Astrocyte (in vitro differentiated cells and primary cell): ENCODE measurements around the gene GRAMD1B. TPM values are rescaled to one million over a fixed set of nuclear protein-coding genes. Genes with fewer than 3 reads are reported as not detected.
A peak's percentile ranks its signal among the peaks of the same experiment; 100 is the strongest.

ENCODE experiments used
- DNase-seq: peaks from one replicate; pipeline ENCODE4 v3.0.0-alpha.2; 2010; ENCODE audit warnings: low read depth
- FAIRE-seq: peaks from 2 replicates; lab custom pipeline; 2011; peaks lifted over from hg19 to GRCh38; lab: Jason Lieb, UNC
- H2AFZ ChIP-seq: 2 replicates; pipeline ENCODE4 v1.6.0; 2012; ENCODE audit warnings: low read depth, low read length, inconsistent platforms
- H3K27ac ChIP-seq: 2 replicates; pipeline ENCODE4 v1.5.1; 2011; ENCODE audit warnings: low read depth, low read length, inconsistent platforms
- H3K27me3 ChIP-seq: 2 replicates; pipeline ENCODE4 v1.6.0; 2011; ENCODE audit warnings: low read length, inconsistent platforms; ENCODE audit not compliant: insufficient read depth
- H3K36me3 ChIP-seq: 2 replicates; pipeline ENCODE4 v1.5.1; 2011; ENCODE audit warnings: low read length, inconsistent platforms; ENCODE audit not compliant: insufficient read depth
- H3K4me1 ChIP-seq: 2 replicates; pipeline ENCODE4 v1.5.1; 2011; ENCODE audit warnings: low read length, inconsistent platforms; ENCODE audit not compliant: insufficient read depth
- H3K4me2 ChIP-seq: 2 replicates; pipeline ENCODE4 v1.6.0; 2012; ENCODE audit warnings: low read length, inconsistent platforms
- H3K4me3 ChIP-seq: 2 replicates; pipeline ENCODE4 v1.5.1; 2011; ENCODE audit warnings: low read depth, mild to moderate bottlenecking, low read length, inconsistent platforms; ENCODE audit not compliant: insufficient read depth
- H3K79me2 ChIP-seq: 2 replicates; pipeline ENCODE4 v1.6.0; 2012; ENCODE audit warnings: mild to moderate bottlenecking, low read length, inconsistent platforms; ENCODE audit not compliant: insufficient read depth
- H3K9ac ChIP-seq: 2 replicates; pipeline ENCODE4 v1.6.0; 2012; ENCODE audit warnings: mild to moderate bottlenecking, low read length, inconsistent platforms
- H3K9me3 ChIP-seq: 2 replicates; pipeline ENCODE4 v1.5.1; 2012; ENCODE audit warnings: low read depth, mild to moderate bottlenecking, low read length, inconsistent platforms; ENCODE audit not compliant: insufficient read depth
- H4K20me1 ChIP-seq: 2 replicates; pipeline ENCODE4 v1.6.0; 2012; ENCODE audit warnings: low read length, inconsistent platforms; ENCODE audit not compliant: insufficient read depth
- H3K27ac Mint-ChIP-seq: one replicate; pipeline ENCODE4 v1.8.0; 2021; ENCODE audit warnings: mild to moderate bottlenecking, mixed read lengths; ENCODE audit not compliant: unreplicated experiment
- H3K27me3 Mint-ChIP-seq: one replicate; pipeline ENCODE4 v1.8.0; 2021; ENCODE audit warnings: low read depth, mixed read lengths; ENCODE audit not compliant: unreplicated experiment
- H3K36me3 Mint-ChIP-seq: one replicate; pipeline ENCODE4 v1.8.0; 2021; ENCODE audit warnings: low read depth, mixed read lengths; ENCODE audit not compliant: unreplicated experiment
- H3K4me1 Mint-ChIP-seq: one replicate; pipeline ENCODE4 v1.8.0; 2021; ENCODE audit warnings: low read depth, mixed read lengths; ENCODE audit not compliant: unreplicated experiment
- H3K4me3 Mint-ChIP-seq: one replicate; pipeline ENCODE4 v1.8.0; 2021; ENCODE audit warnings: mild to moderate bottlenecking, moderate library complexity, mixed read lengths; ENCODE audit not compliant: unreplicated experiment
- H3K9me3 Mint-ChIP-seq: one replicate; pipeline ENCODE4 v1.8.0; 2021; ENCODE audit warnings: mild to moderate bottlenecking, mixed read lengths; ENCODE audit not compliant: unreplicated experiment
- EZH2 ChIP-seq: IDR thresholded peaks from 2 replicates; pipeline ENCODE4 v1.6.1; 2012; ENCODE audit warnings: mild to moderate bottlenecking, low read length, inconsistent platforms; ENCODE audit not compliant: insufficient read depth
- total RNA-seq: library from RNA; stranded (reverse); gene quantifications from 2 replicates; pipeline ENCODE4 v1.2.1, GENCODE V29; 2021
- TF ChIP-seq, protein P1 (sequence below): IDR thresholded peaks from 2 replicates; pipeline ENCODE4 v1.5.1; 2011; ENCODE audit warnings: low read depth, mild to moderate bottlenecking, inconsistent platforms, low read length, moderate library complexity; ENCODE audit not compliant: insufficient read depth

Gene GRAMD1B
- total RNA-seq, 1 donor from 2014 or later: 6.5 TPM

DNA sequence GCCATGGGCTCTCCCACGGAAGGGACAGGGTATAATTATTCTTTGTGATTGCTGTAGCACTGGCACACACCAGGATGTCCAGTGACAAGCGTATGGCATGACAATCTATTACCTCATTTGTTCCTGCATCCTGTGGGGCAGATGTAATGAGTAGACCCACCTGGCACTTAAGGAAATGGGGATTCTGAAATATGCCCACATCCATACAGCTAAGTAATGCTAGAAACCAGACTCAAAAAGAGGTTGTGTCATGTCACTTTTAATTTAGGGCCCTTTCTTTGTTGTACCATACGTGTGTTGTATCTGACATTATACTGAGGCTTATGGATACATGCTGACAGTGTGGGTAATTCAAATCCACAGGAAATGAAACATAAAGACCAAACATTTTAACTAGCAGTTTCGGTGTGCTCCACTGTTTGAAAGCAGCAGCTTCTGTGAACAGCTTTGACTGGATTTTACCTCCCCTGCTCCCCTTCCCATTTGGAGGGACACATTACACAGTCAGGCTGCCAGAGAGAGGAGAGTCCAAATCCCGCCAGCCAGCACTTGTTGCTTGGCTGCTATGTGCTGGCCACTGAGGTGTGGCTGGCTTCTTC, 21.2 kb downstream of the GRAMD1B start:
- no peaks in the 10 kb centered on the region for H3K9me3 ChIP-seq
- peaks cover 3% of the 10 kb centered on the region for H3K9me3 Mint-ChIP-seq
- FAIRE-seq: no peak
- no peaks in the 10 kb centered on the region for H3K79me2 ChIP-seq
- H2AFZ ChIP-seq: no peak overlapping the region
- peaks cover 3% of the 10 kb centered on the region for H3K36me3 Mint-ChIP-seq
- no peak overlapping the region for H3K4me3 Mint-ChIP-seq
- H3K27ac Mint-ChIP-seq: no peak overlapping the region
- no peaks in the 10 kb centered on the region for H3K27me3 ChIP-seq
- H3K4me1 Mint-ChIP-seq: peaks cover 17% of the 10 kb centered on the region
- no peak for DNase-seq
- H3K4me3 ChIP-seq: no peak overlapping the region
- H3K4me1 ChIP-seq: peaks cover 5% of the 10 kb centered on the region
- H3K36me3 ChIP-seq: no peaks in the 10 kb centered on the region
- no peak overlapping the region for H3K27ac ChIP-seq
- peaks cover 2% of the 10 kb centered on the region for H3K27me3 Mint-ChIP-seq
- TF ChIP-seq, protein P1, sequence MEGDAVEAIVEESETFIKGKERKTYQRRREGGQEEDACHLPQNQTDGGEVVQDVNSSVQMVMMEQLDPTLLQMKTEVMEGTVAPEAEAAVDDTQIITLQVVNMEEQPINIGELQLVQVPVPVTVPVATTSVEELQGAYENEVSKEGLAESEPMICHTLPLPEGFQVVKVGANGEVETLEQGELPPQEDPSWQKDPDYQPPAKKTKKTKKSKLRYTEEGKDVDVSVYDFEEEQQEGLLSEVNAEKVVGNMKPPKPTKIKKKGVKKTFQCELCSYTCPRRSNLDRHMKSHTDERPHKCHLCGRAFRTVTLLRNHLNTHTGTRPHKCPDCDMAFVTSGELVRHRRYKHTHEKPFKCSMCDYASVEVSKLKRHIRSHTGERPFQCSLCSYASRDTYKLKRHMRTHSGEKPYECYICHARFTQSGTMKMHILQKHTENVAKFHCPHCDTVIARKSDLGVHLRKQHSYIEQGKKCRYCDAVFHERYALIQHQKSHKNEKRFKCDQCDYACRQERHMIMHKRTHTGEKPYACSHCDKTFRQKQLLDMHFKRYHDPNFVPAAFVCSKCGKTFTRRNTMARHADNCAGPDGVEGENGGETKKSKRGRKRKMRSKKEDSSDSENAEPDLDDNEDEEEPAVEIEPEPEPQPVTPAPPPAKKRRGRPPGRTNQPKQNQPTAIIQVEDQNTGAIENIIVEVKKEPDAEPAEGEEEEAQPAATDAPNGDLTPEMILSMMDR: no peak
- no peak for TF ChIP-seq EZH2
- H3K4me2 ChIP-seq: no peak overlapping the region
- H3K9ac ChIP-seq: no peak overlapping the region
- H4K20me1 ChIP-seq: no peaks in the 10 kb centered on the region

GRCh38 chr11:123452794-123453193, 22.7 kb downstream of the GRAMD1B start:
- H3K27ac Mint-ChIP-seq: no peak overlapping the region
- peaks cover 3% of the 10 kb centered on the region for H3K9me3 Mint-ChIP-seq
- Histone ChIP-seq H3K9ac (no peak overlapping the region), H3K27ac (no peak overlapping the region), H2AFZ (no peak overlapping the region), H3K9me3 (no peaks in the 10 kb centered on the region), H3K79me2 (no peaks in the 10 kb centered on the region), H3K4me1 (peaks cover 5% of the 10 kb centered on the region), H3K27me3 (no peaks in the 10 kb centered on the region), H4K20me1 (no peaks in the 10 kb centered on the region), H3K36me3 (no peaks in the 10 kb centered on the region), H3K4me2 (no peak overlapping the region), H3K4me3 (no peak overlapping the region)
- TF ChIP-seq, protein P1: no peak
- no peak for TF ChIP-seq EZH2
- no peaks in the 10 kb centered on the region for H3K27me3 Mint-ChIP-seq
- H3K4me3 Mint-ChIP-seq: no peak overlapping the region
- no peak for DNase-seq
- FAIRE-seq: no peak
- H3K4me1 Mint-ChIP-seq: peaks cover 20% of the 10 kb centered on the region
- peaks cover 3% of the 10 kb centered on the region for H3K36me3 Mint-ChIP-seq

DNA sequence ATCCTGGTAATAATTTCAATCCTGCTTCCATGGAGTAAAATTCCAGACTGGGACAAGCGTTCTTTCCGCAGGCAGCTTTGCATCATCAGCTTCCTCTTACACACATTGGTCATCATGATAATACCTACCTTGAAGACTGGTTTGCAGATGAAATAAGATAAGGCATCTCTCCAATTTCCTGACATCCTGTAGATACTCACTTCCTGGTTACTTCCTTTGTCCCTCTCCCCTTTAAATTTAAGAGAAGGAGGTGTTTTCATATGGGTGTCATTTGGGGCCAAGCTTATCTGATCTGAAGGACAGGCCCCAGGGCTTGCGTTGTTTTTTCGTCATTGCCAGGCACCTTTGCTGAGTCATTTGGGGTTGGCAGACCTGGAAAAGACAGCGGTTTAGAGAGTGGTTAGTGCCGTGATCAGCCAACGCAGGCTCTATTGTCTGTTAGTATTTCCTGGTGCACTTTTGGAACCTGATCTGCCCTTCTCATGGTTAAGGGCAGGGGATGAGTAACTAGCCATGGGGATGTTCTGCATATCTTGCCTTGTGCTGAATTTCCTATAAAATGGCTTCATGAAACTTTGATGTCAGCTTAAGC, 24.1 kb downstream of the GRAMD1B start:
- Mint-ChIP-seq H3K36me3 (no peaks in the 10 kb centered on the region), H3K27ac (peak overlapping the region; percentile 77), H3K9me3 (peaks cover 3% of the 10 kb centered on the region), H3K4me1 (peaks cover 20% of the 10 kb centered on the region), H3K27me3 (no peaks in the 10 kb centered on the region), H3K4me3 (no peak overlapping the region)
- no peaks in the 10 kb centered on the region for H3K79me2 ChIP-seq
- no peak overlapping the region for H2AFZ ChIP-seq
- no peak overlapping the region for H3K9ac ChIP-seq
- no peaks in the 10 kb centered on the region for H3K27me3 ChIP-seq
- H3K4me2 ChIP-seq: peak overlapping the region; percentile 28
- DNase-seq (peak; percentile 72), FAIRE-seq (no peak)
- H3K27ac ChIP-seq: no peak overlapping the region
- H3K4me1 ChIP-seq: peaks cover 5% of the 10 kb centered on the region
- TF ChIP-seq, protein P1: no peak
- no peak for TF ChIP-seq EZH2
- H4K20me1 ChIP-seq: no peaks in the 10 kb centered on the region
- H3K4me3 ChIP-seq: no peak overlapping the region
- H3K36me3 ChIP-seq: no peaks in the 10 kb centered on the region
- H3K9me3 ChIP-seq: no peaks in the 10 kb centered on the region
